DMS79 treated with DMSO at 0.1 percent for 48 hours (cell line): Measurements from ENCODE around the gene PLEKHG3.
"Not testable (repeated sequence)": the region's sequence is repeated elsewhere in the genome, so short reads cannot be mapped to it uniquely, and the experiment has no call there.

Source experiments
- DNase-seq: peaks from one replicate; lab custom pipeline; 2025; lab: John Stamatoyannopoulos, UW

The PLEKHG3 gene

GRCh38 chr14:64688031-64688430, 16.2 kb upstream of the PLEKHG3 start:
- no peak for DNase-seq

- DNase-seq: no peak
These were observed 15.4 kb upstream of the PLEKHG3 start for GRCh38 chr14:64688811-64689281.

GRCh38 chr14:64689289-64689688, 14.9 kb upstream of the PLEKHG3 start:
- no peak for DNase-seq

- not testable (repeated sequence) for DNase-seq
These were observed 13.6 kb upstream of the PLEKHG3 start for GRCh38 chr14:64690607-64691006.

- no peak for DNase-seq
These were observed 12.8 kb upstream of the PLEKHG3 start for GRCh38 chr14:64691376-64691775.

GRCh38 chr14:64692189-64692985, 11.8 kb upstream of the PLEKHG3 start:
- no peak for DNase-seq

GRCh38 chr14:64692986-64693809, 11.0 kb upstream of the PLEKHG3 start:
- no peak for DNase-seq

GRCh38 chr14:64693810-64694165, 10.4 kb upstream of the PLEKHG3 start:
- DNase-seq: no peak

GRCh38 chr14:64695071-64695470, 9.2 kb upstream of the PLEKHG3 start:
- no peak for DNase-seq

- peak; percentile 86 for DNase-seq
These were observed 7.8 kb upstream of the PLEKHG3 start for GRCh38 chr14:64696355-64696857.

GRCh38 chr14:64698903-64699302, 5.3 kb upstream of the PLEKHG3 start:
- peak; percentile 98 for DNase-seq

- DNase-seq: no peak
These were observed 3.9 kb upstream of the PLEKHG3 start for GRCh38 chr14:64700290-64700689.

- peak; percentile 67 for DNase-seq
These were observed 3.3 kb upstream of the PLEKHG3 start for GRCh38 chr14:64700894-64701293.

GRCh38 chr14:64701660-64702059, 2.6 kb upstream of the PLEKHG3 start:
- peak; percentile 49 for DNase-seq

- DNase-seq: peak; percentile 97
These were observed 1.5 kb upstream of the PLEKHG3 start for GRCh38 chr14:64702493-64703394.

- peak; percentile 84 for DNase-seq
These were observed 655 bp upstream of the PLEKHG3 start for GRCh38 chr14:64703395-64704142.

GRCh38 chr14:64704743-64705380, 638 bp downstream of the PLEKHG3 start:
- DNase-seq: peak; percentile 80

- peak; percentile 57 for DNase-seq
These were observed 1.3 kb downstream of the PLEKHG3 start for GRCh38 chr14:64705381-64706118.

- no peak for DNase-seq
These were observed 1.9 kb downstream of the PLEKHG3 start for GRCh38 chr14:64706119-64706592.
